CD14-positive monocyte (primary cell): ENCODE measurements around the gene ITLN2. TPM values are rescaled to one million over a fixed set of nuclear protein-coding genes. Genes with fewer than 3 reads are reported as not detected.

Experiments used
- DNase-seq, 3 donors: peaks; one replicate each; pipeline ENCODE4 v3.0.0-alpha.2; 2011 to 2022
- H2AFZ ChIP-seq: 2 replicates; pipeline ENCODE4 v1.6.0; 2012; ENCODE audit warnings: mild to moderate bottlenecking, low read depth, low read length, inconsistent platforms; ENCODE audit not compliant: insufficient read depth, poor library complexity, severe bottlenecking
- H3K27ac ChIP-seq, 2 donors: 1 replicate in 1 of 2; 2 replicates in 1 of 2; pipeline ENCODE4 v1.5.1; 2012 to 2013; ENCODE audit warnings: low read length in 2 of 2, control low read depth in 1 of 2, inconsistent platforms in 1 of 2, low read depth in 1 of 2, mild to moderate bottlenecking in 1 of 2
- H3K27me3 ChIP-seq, 2 donors: one replicate each; pipeline versions ENCODE4 v1.6.0 to v1.6.1; 2011 to 2013; ENCODE audit warnings: low read length in 2 of 2; ENCODE audit not compliant: control insufficient read depth in 2 of 2, insufficient read depth in 2 of 2
- H3K36me3 ChIP-seq, 2 donors: replicated peaks in 1 of 2; 1 replicate in 1 of 2; 2 replicates in 1 of 2; pipeline versions ENCODE4 v1.5.1 to v1.6.1; 2012 to 2013; ENCODE audit warnings: low read length in 2 of 2, control low read depth in 1 of 2, inconsistent platforms in 1 of 2, mild to moderate bottlenecking in 1 of 2; ENCODE audit not compliant: insufficient read depth in 2 of 2, control insufficient read depth in 1 of 2
- H3K4me1 ChIP-seq, 2 donors: 1 replicate in 1 of 2; 2 replicates in 1 of 2; pipeline versions ENCODE4 v1.5.1 to v1.6.1; 2012 to 2013; ENCODE audit warnings: low read length in 2 of 2, control low read depth in 1 of 2, inconsistent platforms in 1 of 2, mild to moderate bottlenecking in 1 of 2, moderate library complexity in 1 of 2; ENCODE audit not compliant: insufficient read depth in 2 of 2, control insufficient read depth in 1 of 2
- H3K4me2 ChIP-seq: replicated peaks from 2 replicates; pipeline ENCODE3; 2012; ENCODE audit warnings: low read length, moderate library complexity, mild to moderate bottlenecking; ENCODE audit not compliant: poor library complexity, severe bottlenecking; ENCODE audit errors: extremely low read depth
- H3K4me3 ChIP-seq, 3 experiments: fragments of 200-600 bp in 1 of 3; sonication (generic) in 1 of 3; replicated peaks in 1 of 3; 1 replicate in 2 of 3; 2 replicates in 1 of 3; pipeline ENCODE4 v1.5.1; 2011 to 2013; ENCODE audit warnings: low read length in 3 of 3, mild to moderate bottlenecking in 3 of 3, control low read depth in 2 of 3, low read depth in 2 of 3, inconsistent platforms in 1 of 3, moderate library complexity in 1 of 3
- H3K79me2 ChIP-seq: 2 replicates; pipeline ENCODE4 v1.6.0; 2012; ENCODE audit warnings: mild to moderate bottlenecking, control low read depth, inconsistent platforms, low read length, moderate library complexity; ENCODE audit not compliant: insufficient read depth
- H3K9ac ChIP-seq: 2 replicates; pipeline ENCODE4 v1.6.0; 2017; ENCODE audit warnings: low read length, mild to moderate bottlenecking; ENCODE audit not compliant: insufficient read depth, poor library complexity, severe bottlenecking
- H3K9me3 ChIP-seq, 2 donors: replicated peaks in 1 of 2; 1 replicate in 1 of 2; 2 replicates in 1 of 2; pipeline versions ENCODE4 v1.5.1 to v1.6.1; 2012 to 2013; ENCODE audit warnings: low read length in 2 of 2, control low read depth in 1 of 2; ENCODE audit not compliant: control insufficient read depth in 1 of 2, insufficient read depth in 1 of 2
- H4K20me1 ChIP-seq: 2 replicates; pipeline ENCODE4 v1.6.0; 2012; ENCODE audit warnings: mild to moderate bottlenecking, low read length, control low read depth, moderate library complexity; ENCODE audit not compliant: insufficient read depth
- H3K27ac Mint-ChIP-seq, 7 donors: one replicate each; pipeline ENCODE4 v1.8.0; 2020; ENCODE audit warnings: mild to moderate bottlenecking in 7 of 7, mixed read lengths in 7 of 7, moderate library complexity in 6 of 7, inconsistent platforms in 2 of 7
- H3K27me3 Mint-ChIP-seq, 3 donors: one replicate each; pipeline ENCODE4 v1.8.0; 2021 to 2022; ENCODE audit warnings: low read depth in 3 of 3, mild to moderate bottlenecking in 3 of 3, mixed read lengths in 3 of 3, moderate library complexity in 3 of 3, inconsistent platforms in 1 of 3
- H3K36me3 Mint-ChIP-seq, 2 donors: one replicate each; pipeline ENCODE4 v1.8.0; 2020; ENCODE audit warnings: mixed read lengths in 2 of 2, inconsistent platforms in 1 of 2, mild to moderate bottlenecking in 1 of 2
- H3K4me1 Mint-ChIP-seq: one replicate; pipeline ENCODE4 v1.8.0; 2020; ENCODE audit warnings: mild to moderate bottlenecking, mixed read lengths
- H3K4me3 Mint-ChIP-seq, 2 donors: one replicate each; pipeline ENCODE4 v1.8.0; 2020; ENCODE audit warnings: mild to moderate bottlenecking in 2 of 2, mixed read lengths in 2 of 2, moderate library complexity in 1 of 2
- H3K9me3 Mint-ChIP-seq, 7 donors: one replicate each; pipeline ENCODE4 v1.8.0; 2020 to 2022; ENCODE audit warnings: mixed read lengths in 7 of 7, mild to moderate bottlenecking in 6 of 7, moderate library complexity in 6 of 7, inconsistent platforms in 2 of 7
- WGBS: methylation state at CpG from one replicate; pipeline ENCODE4 v1.1.5; 2013; ENCODE audit warnings: missing lambda C conversion rate; ENCODE audit not compliant: insufficient coverage; 5-methylcytosine and 5-hydroxymethylcytosine counted together
- intact Hi-C, 2 donors: fragments of 100-400 bp; cut with micrococcal nuclease; formaldehyde crosslinking; loops; one replicate each; pipeline versions ENCODE4 v1.15.0 to v1.15.1; 2023
- polyA plus RNA-seq, 3 donors: library from polyadenylated mRNA; depleted of rRNA in 1 of 3; unstranded in 2 of 3; stranded (reverse) in 1 of 3; fragments of 300-500 nt in 2 of 3; fragments of >200 nt in 1 of 3; fragmentation: Illumina TruSeq in 2 of 3; gene quantifications; 1 replicate in 2 of 3; 2 replicates in 1 of 3; pipeline ENCODE4 v1.2.3, GENCODE V29; 2012 to 2021
- TF ChIP-seq, protein P1 (sequence below): fragments of 200-600 bp; IDR thresholded peaks from one replicate; pipeline ENCODE4 v1.8.0; 2022; ENCODE audit warnings: antibody characterized with exemption, mild to moderate bottlenecking

The ITLN2 gene
- polyA plus RNA-seq, 3 donors = not detected

- no peak overlapping the region for H3K27ac Mint-ChIP-seq
- Histone ChIP-seq H3K79me2 (no peaks in the 10 kb centered on the region), H4K20me1 (no peaks in the 10 kb centered on the region), H3K9ac (no peak overlapping the region), H3K4me3 (no peak overlapping the region), H3K36me3 (no peaks in the 10 kb centered on the region), H3K9me3 (no peaks in the 10 kb centered on the region), H3K27me3 (peaks cover 0 to 7% of the 10 kb centered on the region in 2 donors), H3K4me1 (peaks cover 7 to 9% of the 10 kb centered on the region in 2 donors), H3K27ac (no peak overlapping the region), H3K4me2 (no peak overlapping the region), H2AFZ (no peak overlapping the region)
- no peak for DNase-seq
- TF ChIP-seq, protein P1, sequence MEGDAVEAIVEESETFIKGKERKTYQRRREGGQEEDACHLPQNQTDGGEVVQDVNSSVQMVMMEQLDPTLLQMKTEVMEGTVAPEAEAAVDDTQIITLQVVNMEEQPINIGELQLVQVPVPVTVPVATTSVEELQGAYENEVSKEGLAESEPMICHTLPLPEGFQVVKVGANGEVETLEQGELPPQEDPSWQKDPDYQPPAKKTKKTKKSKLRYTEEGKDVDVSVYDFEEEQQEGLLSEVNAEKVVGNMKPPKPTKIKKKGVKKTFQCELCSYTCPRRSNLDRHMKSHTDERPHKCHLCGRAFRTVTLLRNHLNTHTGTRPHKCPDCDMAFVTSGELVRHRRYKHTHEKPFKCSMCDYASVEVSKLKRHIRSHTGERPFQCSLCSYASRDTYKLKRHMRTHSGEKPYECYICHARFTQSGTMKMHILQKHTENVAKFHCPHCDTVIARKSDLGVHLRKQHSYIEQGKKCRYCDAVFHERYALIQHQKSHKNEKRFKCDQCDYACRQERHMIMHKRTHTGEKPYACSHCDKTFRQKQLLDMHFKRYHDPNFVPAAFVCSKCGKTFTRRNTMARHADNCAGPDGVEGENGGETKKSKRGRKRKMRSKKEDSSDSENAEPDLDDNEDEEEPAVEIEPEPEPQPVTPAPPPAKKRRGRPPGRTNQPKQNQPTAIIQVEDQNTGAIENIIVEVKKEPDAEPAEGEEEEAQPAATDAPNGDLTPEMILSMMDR = no peak
- H3K36me3 Mint-ChIP-seq = no peaks in the 10 kb centered on the region
- H3K4me1 Mint-ChIP-seq = peaks cover 9% of the 10 kb centered on the region
- intact Hi-C loops = no loop called here
- peaks cover 10 to 15% (median 11%) of the 10 kb centered on the region in 3 donors for H3K27me3 Mint-ChIP-seq
- H3K9me3 Mint-ChIP-seq = peaks cover 0 to 3% (median 0%) of the 10 kb centered on the region in 7 donors
- WGBS = 97% methylated on average over 6 of the region's 8 CpGs
- H3K4me3 Mint-ChIP-seq = no peak overlapping the region
Observed at GRCh38 chr1:160987359-160988050, 32.9 kb upstream of the ITLN2 start.

DNA sequence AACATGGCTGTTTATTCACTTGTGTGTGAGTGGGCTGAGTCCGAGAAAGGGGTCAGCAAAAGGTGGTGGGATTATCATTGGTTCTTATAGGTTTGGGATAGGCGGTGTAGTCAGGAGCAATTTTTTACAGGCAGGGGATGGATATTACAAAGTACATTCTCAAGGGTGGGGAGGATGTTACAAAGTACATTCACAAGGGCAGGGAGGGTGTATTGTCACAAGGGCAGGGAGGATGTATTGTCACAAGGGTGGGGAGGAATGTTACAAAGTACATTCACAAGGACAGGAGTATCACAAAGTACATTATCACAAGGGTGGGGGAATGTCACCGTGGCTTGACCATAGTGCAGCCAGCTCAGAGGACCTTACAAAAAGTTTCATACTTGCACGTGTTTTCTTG is 31.1 kb upstream of the ITLN2 start:
- Mint-ChIP-seq H3K27me3 (peaks cover 28 to 32% (median 28%) of the 10 kb centered on the region in 3 donors), H3K4me3 (no peak overlapping the region), H3K4me1 (peaks cover 21% of the 10 kb centered on the region), H3K9me3 (peaks cover 0 to 6% (median 2%) of the 10 kb centered on the region in 7 donors), H3K27ac (peak overlapping the region in 1 of 7 donors; percentile 40), H3K36me3 (peaks cover 0 to 7% of the 10 kb centered on the region in 2 donors)
- Histone ChIP-seq H3K4me3 (no peak overlapping the region), H2AFZ (no peak overlapping the region), H3K27me3 (peaks cover 6 to 24% of the 10 kb centered on the region in 2 donors), H3K27ac (no peak overlapping the region), H3K4me1 (peaks cover 19 to 22% of the 10 kb centered on the region in 2 donors), H4K20me1 (no peaks in the 10 kb centered on the region), H3K79me2 (no peaks in the 10 kb centered on the region), H3K4me2 (no peak overlapping the region), H3K9ac (no peak overlapping the region), H3K9me3 (no peaks in the 10 kb centered on the region), H3K36me3 (no peaks in the 10 kb centered on the region)
- TF ChIP-seq, protein P1 = no peak
- intact Hi-C loops = no loop called here
- DNase-seq = no peak
- WGBS = 94% methylated on average over 2 of the region's 4 CpGs
